Chondrocyte (in vitro differentiated cells): ENCODE data around the gene TMPO. TPM values are rescaled to one million over a fixed set of nuclear protein-coding genes. Genes with fewer than 3 reads are reported as not detected.
A peak's percentile ranks its signal among the peaks of the same experiment; 100 is the strongest.

Experiments used
- DNase-seq: peaks from one replicate; pipeline ENCODE4 v3.0.0; 2021; ENCODE audit warnings: mixed read lengths, low spot score
- H3K27ac Mint-ChIP-seq: one replicate; pipeline ENCODE4 v1.8.0; 2021; ENCODE audit warnings: mild to moderate bottlenecking, moderate library complexity, mixed read lengths; ENCODE audit not compliant: unreplicated experiment
- H3K27me3 Mint-ChIP-seq: 2 replicates; pipeline ENCODE4 v1.8.0; 2021; ENCODE audit warnings: low read depth, mixed read lengths
- H3K36me3 Mint-ChIP-seq: 2 replicates; pipeline ENCODE4 v1.8.0; 2021; ENCODE audit warnings: low read depth, mixed read lengths
- H3K4me1 Mint-ChIP-seq: 2 replicates; pipeline ENCODE4 v1.8.0; 2021; ENCODE audit warnings: low read depth, mild to moderate bottlenecking, mixed read lengths
- H3K4me3 Mint-ChIP-seq: one replicate; pipeline ENCODE4 v1.8.0; 2021; ENCODE audit warnings: mild to moderate bottlenecking, moderate library complexity, mixed read lengths; ENCODE audit not compliant: unreplicated experiment
- H3K9me3 Mint-ChIP-seq: 2 replicates; pipeline ENCODE4 v1.8.0; 2021; ENCODE audit warnings: low read depth, mixed read lengths
- CTCF ChIP-seq: fragments of 200-600 bp; sonication (generic); IDR thresholded peaks from 2 replicates; pipeline ENCODE4 v1.5.0; 2021; ENCODE audit warnings: antibody characterized with exemption, mild to moderate bottlenecking, moderate library complexity
- total RNA-seq: library from RNA; stranded (reverse); gene quantifications from 3 replicates; pipeline ENCODE4 v1.2.1, GENCODE V29; 2021

The TMPO gene
- total RNA-seq, 1 donor from 2014 or later = 38.7 TPM

- no peaks in the 10 kb centered on the region for H3K9me3 Mint-ChIP-seq
- H3K27me3 Mint-ChIP-seq = no peaks in the 10 kb centered on the region
- no peak for DNase-seq
- no peaks in the 10 kb centered on the region for H3K36me3 Mint-ChIP-seq
- no peak overlapping the region for H3K27ac Mint-ChIP-seq
- TF ChIP-seq CTCF = no peak
- peaks cover 28% of the 10 kb centered on the region for H3K4me1 Mint-ChIP-seq
- H3K4me3 Mint-ChIP-seq = no peak overlapping the region
These were observed 44.8 kb upstream of the TMPO start for GRCh38 chr12:98470469-98471082.

DNA sequence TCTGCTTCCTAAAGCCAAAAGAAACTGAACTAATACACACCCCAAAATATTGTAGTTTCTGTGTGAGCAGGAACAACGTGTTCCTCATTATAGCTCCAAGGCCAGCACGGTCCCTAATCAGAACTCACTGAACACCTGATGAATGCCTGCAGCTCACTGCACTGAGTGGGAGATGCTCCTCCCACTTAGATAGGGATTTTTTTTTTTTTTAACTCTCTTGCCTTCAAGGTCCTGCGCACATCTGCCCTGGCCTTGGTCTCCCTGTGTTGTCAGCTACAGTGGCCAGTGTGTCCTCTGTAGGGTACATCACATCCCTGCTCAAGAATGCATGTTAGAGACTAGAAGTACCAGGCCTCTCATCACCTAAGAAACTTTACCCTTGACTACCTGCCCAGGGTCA lies 44.3 kb upstream of the TMPO start:
- no peaks in the 10 kb centered on the region for H3K9me3 Mint-ChIP-seq
- H3K4me1 Mint-ChIP-seq = peaks cover 25% of the 10 kb centered on the region
- DNase-seq = no peak
- H3K36me3 Mint-ChIP-seq = no peaks in the 10 kb centered on the region
- no peak for TF ChIP-seq CTCF
- no peaks in the 10 kb centered on the region for H3K27me3 Mint-ChIP-seq
- no peak overlapping the region for H3K27ac Mint-ChIP-seq
- no peak overlapping the region for H3K4me3 Mint-ChIP-seq

GRCh38 chr12:98475565-98475908 lies 39.9 kb upstream of the TMPO start:
- peaks cover 20% of the 10 kb centered on the region for H3K4me1 Mint-ChIP-seq
- H3K36me3 Mint-ChIP-seq = no peaks in the 10 kb centered on the region
- H3K4me3 Mint-ChIP-seq = peak overlapping the region; percentile 50
- H3K27ac Mint-ChIP-seq = peak overlapping the region; percentile 98
- TF ChIP-seq CTCF = no peak
- H3K9me3 Mint-ChIP-seq = peaks cover 3% of the 10 kb centered on the region
- DNase-seq = no peak
- H3K27me3 Mint-ChIP-seq = no peaks in the 10 kb centered on the region

- Mint-ChIP-seq H3K27me3 (no peaks in the 10 kb centered on the region), H3K36me3 (no peaks in the 10 kb centered on the region), H3K27ac (no peak overlapping the region), H3K4me1 (peaks cover 17% of the 10 kb centered on the region), H3K4me3 (no peak overlapping the region), H3K9me3 (peaks cover 6% of the 10 kb centered on the region)
- no peak for DNase-seq
- no peak for TF ChIP-seq CTCF
These were observed 36.8 kb upstream of the TMPO start for GRCh38 chr12:98478606-98479005.

- Mint-ChIP-seq H3K27me3 (no peaks in the 10 kb centered on the region), H3K27ac (no peak overlapping the region)
- TF ChIP-seq CTCF = no peak
These were observed 31.5 kb upstream of the TMPO start for GRCh38 chr12:98483621-98484503.

More at GRCh38 chr12:98483621-98484503, 31.5 kb upstream of the TMPO start:
- Mint-ChIP-seq H3K4me3 (no peak overlapping the region), H3K4me1 (peaks cover 3% of the 10 kb centered on the region), H3K36me3 (no peaks in the 10 kb centered on the region), H3K9me3 (peaks cover 3% of the 10 kb centered on the region)
- no peak for DNase-seq
